Sigmoid colon (tissue), 7 donors: ENCODE results near the gene CDH22. TPM values are rescaled to one million over a fixed set of nuclear protein-coding genes. Genes with fewer than 3 reads are reported as not detected.

ENCODE experiments used
- DNase-seq: peaks from one replicate; pipeline ENCODE4 v3.0.0-alpha.2; 2019
- H3K27ac ChIP-seq, 4 donors: fragments of 200-600 bp; sonication (generic); one replicate each; pipeline ENCODE4 v1.5.1; 2016 to 2019; ENCODE audit warnings: mild to moderate bottlenecking in 1 of 4
- H3K27me3 ChIP-seq, 3 donors: fragments of 200-600 bp; sonication (generic); one replicate each; pipeline ENCODE4 v1.5.1; 2019; ENCODE audit warnings: mild to moderate bottlenecking in 1 of 3
- H3K36me3 ChIP-seq, 4 donors: fragments of 200-600 bp; sonication (generic); one replicate each; pipeline ENCODE4 v1.5.1; 2016 to 2019
- H3K4me1 ChIP-seq, 4 donors: fragments of 200-600 bp; sonication (generic); one replicate each; pipeline ENCODE4 v1.5.1; 2017 to 2019
- H3K4me3 ChIP-seq, 4 donors: fragments of 200-600 bp; sonication (generic); one replicate each; pipeline ENCODE4 v1.5.1; 2017 to 2019; ENCODE audit warnings: mild to moderate bottlenecking in 2 of 4, moderate library complexity in 1 of 4
- H3K9me3 ChIP-seq, 4 donors: fragments of 200-600 bp in 3 of 4; sonication (generic) in 3 of 4; one replicate each; pipeline versions ENCODE4 v1.5.1 to v1.6.1; 2013 to 2019
- EP300 ChIP-seq, 4 donors: sonication (generic); formaldehyde crosslinking; IDR thresholded peaks; one replicate each; pipeline ENCODE4 v1.6.1; 2017; ENCODE audit warnings: antibody characterized with exemption in 4 of 4
- POLR2A ChIP-seq, 2 donors: fragments of 450-650 bp; IDR thresholded peaks; one replicate each; pipeline ENCODE4 v1.6.1; 2016; ENCODE audit warnings: antibody characterized with exemption in 2 of 2, mild to moderate bottlenecking in 2 of 2, moderate library complexity in 2 of 2
- POLR2AphosphoS5 ChIP-seq, 4 donors: sonication (generic); formaldehyde crosslinking; IDR thresholded peaks; one replicate each; pipeline ENCODE4 v1.6.1; 2017; ENCODE audit warnings: antibody characterized with exemption in 4 of 4
- WGBS, 2 donors: extraction: QIAGEN DNeasy Blood & Tissue Kit; methylation state at CpG; one replicate each; pipeline ENCODE4 v1.1.7; 2013; 5-methylcytosine and 5-hydroxymethylcytosine counted together
- intact Hi-C: fragments of 100-400 bp; cut with DNase I; formaldehyde crosslinking; loops from one replicate; pipeline ENCODE4 v1.15.1; 2023
- polyA plus RNA-seq, 3 donors: library from polyadenylated mRNA; stranded (reverse); fragments of 200-250 nt; gene quantifications; one replicate each; pipeline ENCODE4 v1.2.3, GENCODE V29; 2013
- total RNA-seq, 4 donors: library from RNA; depleted of rRNA; stranded (reverse); fragments of >200 nt; gene quantifications; one replicate each; pipeline ENCODE4 v1.1.0, GENCODE V29; 2016
- TF ChIP-seq, protein P1 (sequence below), 4 experiments: fragments of 450-650 bp in 3 of 4; fragments of 200-600 bp in 1 of 4; IDR thresholded peaks; one replicate each; pipeline ENCODE4 v1.5.1; 2016 to 2019; ENCODE audit warnings: antibody characterized with exemption in 4 of 4, mild to moderate bottlenecking in 3 of 4, moderate library complexity in 2 of 4
- donor health status: healthy with polysubstance abuse.
- donor health status: Bipolar disorder and iron deficiency.
- donor health status: healthy.

Gene CDH22
- total and polyA plus RNA-seq, 7 donors: 0.06 to 0.55 (median 0.41) TPM; not detected in 4

DNA sequence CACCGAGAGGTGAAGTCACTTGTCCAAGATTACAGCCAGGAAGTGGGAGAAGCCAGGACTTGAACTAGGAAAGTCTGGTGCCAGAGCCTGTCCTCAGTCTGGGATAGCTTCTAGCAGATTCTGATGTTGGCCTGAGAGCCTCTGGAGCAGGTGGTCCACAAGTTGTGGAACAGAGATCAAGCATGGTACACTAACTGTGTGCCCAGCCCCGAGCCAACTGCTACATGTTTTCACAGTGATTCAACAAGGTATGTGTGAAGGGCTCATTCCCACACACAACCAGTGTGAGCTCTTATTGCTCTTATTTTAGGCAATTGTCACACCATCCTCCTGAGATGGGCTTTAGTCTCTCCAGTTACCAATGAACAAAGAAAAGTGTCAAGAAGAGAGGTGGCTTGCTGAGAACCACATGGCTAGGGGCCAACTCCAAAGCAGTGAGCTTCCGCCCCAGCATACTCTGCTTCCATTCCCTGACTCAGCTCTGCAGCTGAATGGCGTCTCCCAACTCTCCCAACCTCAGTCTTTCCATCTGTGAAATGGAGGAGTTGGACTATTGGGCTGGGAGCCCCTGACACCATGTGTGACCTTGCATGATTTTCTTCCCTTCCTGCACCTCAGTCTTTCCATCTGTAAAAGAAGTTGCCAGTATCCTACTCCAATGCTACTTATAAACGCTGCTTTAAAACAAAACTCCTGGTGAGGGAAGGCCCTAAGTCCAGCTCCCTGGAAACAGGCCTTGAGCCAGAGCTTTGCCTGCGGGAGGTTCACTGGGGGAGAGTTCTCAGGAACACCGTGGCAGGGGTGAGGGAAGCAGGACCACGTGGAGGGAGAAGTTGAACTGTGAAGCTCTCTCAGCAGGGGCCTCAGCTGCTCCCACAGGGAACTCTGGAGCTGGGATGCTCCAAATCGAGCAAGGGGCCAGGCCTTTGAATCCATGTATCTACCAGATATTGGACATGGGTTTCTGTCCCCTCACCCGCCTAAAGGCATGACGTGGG is 40.9 kb downstream of the CDH22 start:
- intact Hi-C loops: loop anchor here (5.0 kb wide), 1 partner anchor 55 kb away; no protein-coding TSS in a partner anchor
- 42 to 53% methylated on average over 11 of the region's 11 CpGs for WGBS, 2 donors
- H3K36me3 ChIP-seq: no peaks in the 10 kb centered on the region
- no peak overlapping the region for H3K4me3 ChIP-seq
- TF ChIP-seq, protein P1, sequence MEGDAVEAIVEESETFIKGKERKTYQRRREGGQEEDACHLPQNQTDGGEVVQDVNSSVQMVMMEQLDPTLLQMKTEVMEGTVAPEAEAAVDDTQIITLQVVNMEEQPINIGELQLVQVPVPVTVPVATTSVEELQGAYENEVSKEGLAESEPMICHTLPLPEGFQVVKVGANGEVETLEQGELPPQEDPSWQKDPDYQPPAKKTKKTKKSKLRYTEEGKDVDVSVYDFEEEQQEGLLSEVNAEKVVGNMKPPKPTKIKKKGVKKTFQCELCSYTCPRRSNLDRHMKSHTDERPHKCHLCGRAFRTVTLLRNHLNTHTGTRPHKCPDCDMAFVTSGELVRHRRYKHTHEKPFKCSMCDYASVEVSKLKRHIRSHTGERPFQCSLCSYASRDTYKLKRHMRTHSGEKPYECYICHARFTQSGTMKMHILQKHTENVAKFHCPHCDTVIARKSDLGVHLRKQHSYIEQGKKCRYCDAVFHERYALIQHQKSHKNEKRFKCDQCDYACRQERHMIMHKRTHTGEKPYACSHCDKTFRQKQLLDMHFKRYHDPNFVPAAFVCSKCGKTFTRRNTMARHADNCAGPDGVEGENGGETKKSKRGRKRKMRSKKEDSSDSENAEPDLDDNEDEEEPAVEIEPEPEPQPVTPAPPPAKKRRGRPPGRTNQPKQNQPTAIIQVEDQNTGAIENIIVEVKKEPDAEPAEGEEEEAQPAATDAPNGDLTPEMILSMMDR (IDR thresholded peaks at IDR 0.05): no peak
- TF ChIP-seq EP300 (IDR thresholded peaks at IDR 0.05): no peak
- TF ChIP-seq POLR2A (IDR thresholded peaks at IDR 0.05): no peak
- no peak for TF ChIP-seq POLR2AphosphoS5 (IDR thresholded peaks at IDR 0.05)
- H3K27me3 ChIP-seq: peaks cover 4 to 62% (median 22%) of the 10 kb centered on the region in 3 donors
- H3K27ac ChIP-seq: no peak overlapping the region
- DNase-seq: no peak
- H3K9me3 ChIP-seq: peaks cover 0 to 3% (median 0%) of the 10 kb centered on the region in 4 donors
- no peaks in the 10 kb centered on the region for H3K4me1 ChIP-seq

DNA sequence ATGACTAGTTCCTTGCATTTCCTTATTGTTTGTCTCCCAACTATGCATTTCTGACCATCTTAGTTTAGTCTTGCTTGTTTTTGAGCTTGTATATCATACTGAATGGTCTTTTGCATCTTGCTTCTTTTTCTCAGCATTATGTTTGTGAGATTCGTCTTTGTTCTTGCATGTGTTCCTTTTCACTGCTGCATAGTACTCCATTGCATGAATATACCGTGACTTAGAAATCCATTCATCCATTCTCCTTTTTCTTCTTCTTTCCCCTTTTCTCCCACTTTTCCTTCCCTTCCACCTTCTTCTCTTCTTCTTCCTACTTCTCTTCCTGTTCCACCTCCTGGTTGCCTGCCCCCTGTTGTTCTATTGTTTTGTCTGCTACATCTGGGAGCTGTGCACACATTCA is 42.8 kb downstream of the CDH22 start:
- intact Hi-C loops: loop anchor here (5.0 kb wide), 1 partner anchor 53 kb away; no protein-coding TSS in a partner anchor
- peaks cover 4 to 55% (median 30%) of the 10 kb centered on the region in 3 donors for H3K27me3 ChIP-seq
- H3K4me3 ChIP-seq: no peak overlapping the region
- no peaks in the 10 kb centered on the region for H3K4me1 ChIP-seq
- no peaks in the 10 kb centered on the region for H3K36me3 ChIP-seq
- DNase-seq: no peak
- no peak overlapping the region for H3K27ac ChIP-seq
- 90 to 95% methylated on average over 2 of the region's 2 CpGs for WGBS, 2 donors
- no peak for TF ChIP-seq POLR2AphosphoS5 (IDR thresholded peaks at IDR 0.05)
- TF ChIP-seq POLR2A (IDR thresholded peaks at IDR 0.05): no peak
- no peaks in the 10 kb centered on the region for H3K9me3 ChIP-seq

DNA sequence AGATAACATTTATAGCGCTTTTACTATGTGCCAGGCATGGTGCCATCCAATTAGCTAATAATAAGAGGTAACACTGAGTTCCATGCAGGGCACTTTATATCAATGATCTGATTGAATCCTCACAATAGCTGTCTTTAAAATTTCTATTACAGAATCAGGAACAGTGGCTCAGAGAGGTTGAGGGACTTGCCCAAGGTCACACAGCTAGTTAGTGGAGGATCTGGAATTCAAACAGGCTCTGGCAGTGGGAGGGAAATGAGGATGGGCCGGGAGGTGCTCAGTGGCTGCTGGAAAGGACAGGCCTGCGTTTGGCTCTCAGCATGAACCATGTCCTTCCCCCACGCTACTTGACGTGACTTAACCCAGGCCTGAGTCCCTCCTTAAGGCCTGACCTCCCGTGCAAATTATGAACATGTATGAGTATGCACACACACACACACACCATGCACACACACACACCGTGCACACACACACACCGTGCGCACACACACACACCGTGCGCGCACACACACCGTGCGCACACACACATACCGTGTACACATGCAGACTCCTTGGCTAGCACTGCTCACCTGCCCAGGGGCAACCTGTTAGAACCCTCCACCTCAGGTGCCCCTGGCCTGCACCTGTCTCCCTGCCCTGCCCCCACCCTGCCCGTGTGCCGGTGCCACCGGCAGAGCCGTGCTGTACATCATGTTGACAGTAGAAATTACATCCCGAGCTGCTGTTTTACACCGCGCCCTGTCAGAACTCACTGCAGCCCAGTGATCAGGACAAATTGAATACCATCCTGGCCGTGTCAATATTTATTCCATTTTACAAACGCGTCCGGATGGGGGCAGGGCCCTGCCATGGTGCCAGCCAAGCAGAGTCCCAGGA is 43.7 kb downstream of the CDH22 start:
- H3K27me3 ChIP-seq: peaks cover 4 to 56% (median 30%) of the 10 kb centered on the region in 3 donors
- H3K4me1 ChIP-seq: no peaks in the 10 kb centered on the region
- WGBS, 2 donors: 51 to 74% methylated on average over 26 of the region's 26 CpGs
- TF ChIP-seq, protein P1 (IDR thresholded peaks at IDR 0.05): no peak
- no peak for TF ChIP-seq EP300 (IDR thresholded peaks at IDR 0.05)
- TF ChIP-seq POLR2A (IDR thresholded peaks at IDR 0.05): no peak
- no peak for TF ChIP-seq POLR2AphosphoS5 (IDR thresholded peaks at IDR 0.05)
- no peak overlapping the region for H3K27ac ChIP-seq
- no peaks in the 10 kb centered on the region for H3K36me3 ChIP-seq
- no peak for DNase-seq
- intact Hi-C loops: loop anchor here (5.0 kb wide), 1 partner anchor 52 kb away; no protein-coding TSS in a partner anchor
- H3K9me3 ChIP-seq: no peaks in the 10 kb centered on the region
- no peak overlapping the region for H3K4me3 ChIP-seq

DNA sequence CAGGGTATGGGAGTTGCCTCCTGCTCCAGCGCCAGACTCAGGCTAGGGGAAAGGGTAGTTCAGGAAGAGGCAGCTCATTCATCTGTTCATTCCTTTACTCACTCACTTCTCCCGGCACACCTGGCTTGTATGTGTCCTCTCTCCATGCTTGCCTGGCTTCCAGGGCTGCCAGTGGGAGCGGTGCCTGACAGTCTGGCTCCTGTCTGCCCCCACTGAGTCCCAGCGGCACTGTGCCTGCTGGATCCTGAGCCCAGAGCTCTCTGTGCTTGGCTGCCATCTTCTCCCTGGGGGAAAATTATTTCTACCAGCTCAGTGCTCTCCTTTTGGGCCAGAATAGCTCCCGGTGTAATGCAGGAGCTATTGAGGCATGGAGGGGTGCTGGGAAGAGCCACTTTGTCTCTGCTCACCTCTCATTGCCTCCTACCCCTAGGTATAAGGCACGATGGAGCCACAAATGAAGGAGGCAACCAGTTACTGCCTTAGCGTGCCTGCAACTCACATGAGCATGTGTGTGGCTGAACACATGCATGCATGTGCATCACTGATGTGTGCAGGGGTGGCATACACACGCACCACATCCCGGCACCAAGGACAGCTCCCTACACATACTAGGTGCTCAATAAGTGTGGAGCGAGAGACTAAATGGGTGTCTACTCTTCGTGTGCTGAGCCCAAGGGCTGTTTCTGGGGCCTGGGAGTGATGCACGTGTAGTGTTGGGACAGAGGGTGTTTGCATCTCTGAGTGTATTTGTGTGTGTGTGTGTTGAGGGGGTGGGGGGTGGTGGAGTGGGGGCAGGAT is 46.6 kb downstream of the CDH22 start:
- H3K4me1 ChIP-seq: no peaks in the 10 kb centered on the region
- H3K27ac ChIP-seq: no peak overlapping the region
- no peaks in the 10 kb centered on the region for H3K36me3 ChIP-seq
- H3K27me3 ChIP-seq: peaks cover 0 to 63% (median 15%) of the 10 kb centered on the region in 3 donors
- no peaks in the 10 kb centered on the region for H3K9me3 ChIP-seq
- 66 to 76% methylated on average over 12 of the region's 12 CpGs for WGBS, 2 donors
- intact Hi-C loops: no loop called here
- H3K4me3 ChIP-seq: no peak overlapping the region
- TF ChIP-seq, protein P1 (IDR thresholded peaks at IDR 0.05): no peak
- TF ChIP-seq EP300 (IDR thresholded peaks at IDR 0.05): no peak
- TF ChIP-seq POLR2A (IDR thresholded peaks at IDR 0.05): no peak
- TF ChIP-seq POLR2AphosphoS5 (IDR thresholded peaks at IDR 0.05): no peak
- DNase-seq: no peak
